ENCODE data around the gene VPS16.

Gene VPS16

GRCh38 chr20:2903686-2904085 is 63.1 kb downstream of the VPS16 start:
- DNase-seq = no peak

- no peak for DNase-seq
Observed at GRCh38 chr20:2907519-2907918, 67.0 kb downstream of the VPS16 start.

GRCh38 chr20:2909953-2910352 is 69.4 kb downstream of the VPS16 start:
- DNase-seq = no peak

- DNase-seq = no peak
Observed at GRCh38 chr20:2911200-2911599, 70.7 kb downstream of the VPS16 start.

GRCh38 chr20:2914160-2914559 is 73.6 kb downstream of the VPS16 start:
- DNase-seq = no peak
